ENCODE results near the gene CHIA.
"Not testable (repeated sequence)": the region's sequence is repeated elsewhere in the genome, so short reads cannot be mapped to it uniquely, and the experiment has no call there.

Gene CHIA

GRCh38 chr1:111286912-111287311 lies 3.7 kb upstream of the CHIA start:
- DNase-seq = no peak

GRCh38 chr1:111289371-111289770 lies 1.3 kb upstream of the CHIA start:
- DNase-seq = no peak

- DNase-seq = no peak
Observed at GRCh38 chr1:111290104-111290503, 547 bp upstream of the CHIA start.

- no peak for DNase-seq
Observed at GRCh38 chr1:111294390-111294789, 3.7 kb downstream of the CHIA start.

GRCh38 chr1:111302374-111302773 lies 11.7 kb downstream of the CHIA start:
- no peak for DNase-seq

- DNase-seq = no peak
Observed at GRCh38 chr1:111309690-111310089, 19.0 kb downstream of the CHIA start.

- DNase-seq = no peak
Observed at GRCh38 chr1:111318523-111318922, 27.9 kb downstream of the CHIA start.

- DNase-seq = no peak
Observed at GRCh38 chr1:111320066-111320879, 29.6 kb downstream of the CHIA start.

- no peak for DNase-seq
Observed at GRCh38 chr1:111323231-111323630, 32.6 kb downstream of the CHIA start.

GRCh38 chr1:111332190-111332589 lies 41.5 kb downstream of the CHIA start:
- no peak for DNase-seq

- DNase-seq = no peak
Observed at GRCh38 chr1:111334169-111334568, 43.5 kb downstream of the CHIA start.

- not testable (repeated sequence) for DNase-seq
Observed at GRCh38 chr1:111335214-111335877, 44.7 kb downstream of the CHIA start.

GRCh38 chr1:111338849-111339248 lies 48.2 kb downstream of the CHIA start:
- not testable (repeated sequence) for DNase-seq

- peak; percentile 89 for DNase-seq
Observed at GRCh38 chr1:111346089-111346885, 55.6 kb downstream of the CHIA start.

GRCh38 chr1:111347026-111347425 lies 56.4 kb downstream of the CHIA start:
- peak; percentile 3 for DNase-seq

GRCh38 chr1:111351700-111352099 lies 61.0 kb downstream of the CHIA start:
- DNase-seq = no peak

- DNase-seq = no peak
Observed at GRCh38 chr1:111354584-111354983, 63.9 kb downstream of the CHIA start.

GRCh38 chr1:111358964-111359363 lies 68.3 kb downstream of the CHIA start:
- DNase-seq = no peak

- no peak for DNase-seq
Observed at GRCh38 chr1:111359376-111359775, 68.7 kb downstream of the CHIA start.

- not testable (repeated sequence) for DNase-seq
Observed at GRCh38 chr1:111360257-111360656, 69.6 kb downstream of the CHIA start.

GRCh38 chr1:111361761-111362160 lies 71.1 kb downstream of the CHIA start:
- DNase-seq = no peak

- DNase-seq = no peak
Observed at GRCh38 chr1:111364690-111365089, 74.0 kb downstream of the CHIA start.

- DNase-seq = no peak
Observed at GRCh38 chr1:111366256-111366655, 75.6 kb downstream of the CHIA start.

GRCh38 chr1:111369177-111369576 lies 78.5 kb downstream of the CHIA start:
- DNase-seq = no peak

Measured in retina (tissue), 1 donor.